ENCODE measurements around the gene BCAS1.

DNA sequence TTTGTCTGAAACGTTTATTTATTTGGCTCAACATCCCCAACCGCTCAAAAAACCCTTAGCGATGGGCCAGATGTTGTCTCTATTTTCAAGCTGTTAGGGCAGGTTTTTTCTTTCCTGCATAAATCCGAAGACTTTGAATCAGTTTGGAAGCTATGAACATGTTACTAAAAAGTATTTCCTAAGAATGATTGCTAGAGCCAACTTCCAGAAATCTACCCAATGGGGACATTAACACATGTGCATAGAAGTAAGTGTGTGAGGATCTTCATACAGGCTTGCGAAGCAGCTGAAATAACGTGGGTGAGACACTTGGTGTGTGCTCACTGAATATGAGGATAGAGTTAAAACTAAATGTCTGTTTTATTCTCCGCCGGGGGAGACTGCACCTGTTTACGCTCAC, 106.8 kb downstream of the BCAS1 start:
- no peak for TF ChIP-seq POLR2A (IDR thresholded peaks at IDR 0.05)
- TF ChIP-seq, protein P1, sequence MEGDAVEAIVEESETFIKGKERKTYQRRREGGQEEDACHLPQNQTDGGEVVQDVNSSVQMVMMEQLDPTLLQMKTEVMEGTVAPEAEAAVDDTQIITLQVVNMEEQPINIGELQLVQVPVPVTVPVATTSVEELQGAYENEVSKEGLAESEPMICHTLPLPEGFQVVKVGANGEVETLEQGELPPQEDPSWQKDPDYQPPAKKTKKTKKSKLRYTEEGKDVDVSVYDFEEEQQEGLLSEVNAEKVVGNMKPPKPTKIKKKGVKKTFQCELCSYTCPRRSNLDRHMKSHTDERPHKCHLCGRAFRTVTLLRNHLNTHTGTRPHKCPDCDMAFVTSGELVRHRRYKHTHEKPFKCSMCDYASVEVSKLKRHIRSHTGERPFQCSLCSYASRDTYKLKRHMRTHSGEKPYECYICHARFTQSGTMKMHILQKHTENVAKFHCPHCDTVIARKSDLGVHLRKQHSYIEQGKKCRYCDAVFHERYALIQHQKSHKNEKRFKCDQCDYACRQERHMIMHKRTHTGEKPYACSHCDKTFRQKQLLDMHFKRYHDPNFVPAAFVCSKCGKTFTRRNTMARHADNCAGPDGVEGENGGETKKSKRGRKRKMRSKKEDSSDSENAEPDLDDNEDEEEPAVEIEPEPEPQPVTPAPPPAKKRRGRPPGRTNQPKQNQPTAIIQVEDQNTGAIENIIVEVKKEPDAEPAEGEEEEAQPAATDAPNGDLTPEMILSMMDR (IDR thresholded peaks at IDR 0.05 in 4 of 5, conservative IDR thresholded peaks at IDR 0.05 in 1 of 5): no peak
